Measurements from ENCODE around the gene KANSL3.

DNA sequence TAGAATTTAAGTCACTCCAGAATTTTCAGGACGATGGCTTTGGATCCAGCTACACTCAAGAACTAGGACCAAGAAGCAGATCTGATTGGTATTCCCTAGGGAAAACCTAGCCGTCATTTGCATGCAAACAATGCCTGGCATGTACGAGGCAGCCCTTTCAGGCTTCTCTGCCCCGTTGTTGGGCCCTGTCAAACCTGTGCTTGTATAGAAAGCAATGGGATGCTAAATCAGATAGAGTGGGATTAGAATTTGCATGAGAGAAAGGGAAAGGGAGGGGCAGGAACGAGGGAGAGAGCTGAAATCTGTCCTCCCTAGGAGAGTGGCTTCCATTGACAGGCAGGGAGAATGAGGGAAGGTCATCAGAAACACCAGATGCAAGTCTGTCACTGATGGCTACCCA, 73.0 kb downstream of the KANSL3 start:
- TF ChIP-seq GATA2 (IDR thresholded peaks at IDR 0.05; ENCODE audit: low read depth, low read length) (no peak), GATA3 (IDR thresholded peaks at IDR 0.05; ENCODE audit: low read depth, low read length) (no peak)
